GM21786 (cell line): ENCODE data around the gene ATMIN.
A peak's percentile ranks its signal among the peaks of the same experiment; 100 is the strongest.

ENCODE experiments used
- ATAC-seq: cut with Tn5 transposase; IDR thresholded peaks from one replicate; pipeline ENCODE4 v1.9.1; 2021; ENCODE audit not compliant: unreplicated experiment

Gene ATMIN

GRCh38 chr16:81005610-81006161, 30.0 kb upstream of the ATMIN start:
- ATAC-seq: no peak

- peak; percentile 23 for ATAC-seq
These were observed 29.3 kb upstream of the ATMIN start for GRCh38 chr16:81006211-81006812.

GRCh38 chr16:81006813-81007695, 28.6 kb upstream of the ATMIN start, which contains the start of the genes CENPN and CMC2:
Gene CENPN, plus strand, starts transcription at chr16:81007214. Its CDS starts 4,726 bp downstream, at chr16:81011940.
Gene CMC2, minus strand, starts transcription at chr16:81006885. Its CDS starts 9,491 bp downstream, at chr16:80997394.
- peak; percentile 82 for ATAC-seq

GRCh38 chr16:81008505-81008789, 27.2 kb upstream of the ATMIN start:
- no peak for ATAC-seq

GRCh38 chr16:81012974-81013373, 22.7 kb upstream of the ATMIN start:
- no peak for ATAC-seq

GRCh38 chr16:81014672-81015071, 21.0 kb upstream of the ATMIN start:
- ATAC-seq: no peak

- ATAC-seq: no peak
These were observed 17.1 kb upstream of the ATMIN start for GRCh38 chr16:81018496-81018895.

- ATAC-seq: no peak
These were observed 9.2 kb upstream of the ATMIN start for GRCh38 chr16:81026429-81026828.

- no peak for ATAC-seq
These were observed 5.6 kb upstream of the ATMIN start for GRCh38 chr16:81029930-81030604.

- ATAC-seq: peak; percentile 51
These were observed 521 bp downstream of the ATMIN start for GRCh38 chr16:81035975-81036750.

- no peak for ATAC-seq
These were observed 1.2 kb downstream of the ATMIN start for GRCh38 chr16:81036751-81037350.

GRCh38 chr16:81040131-81040530, 4.5 kb downstream of the ATMIN start:
- ATAC-seq: no peak

GRCh38 chr16:81040842-81041241, 5.2 kb downstream of the ATMIN start:
- no peak for ATAC-seq

- no peak for ATAC-seq
These were observed 6.1 kb downstream of the ATMIN start for GRCh38 chr16:81041696-81042095.

GRCh38 chr16:81042821-81043220, 7.2 kb downstream of the ATMIN start:
- ATAC-seq: no peak

- ATAC-seq: no peak
These were observed 18.1 kb downstream of the ATMIN start for GRCh38 chr16:81053761-81054160.

GRCh38 chr16:81060576-81061306, 25.1 kb downstream of the ATMIN start:
- no peak for ATAC-seq

- no peak for ATAC-seq
These were observed 25.6 kb downstream of the ATMIN start for GRCh38 chr16:81061307-81061640.

- ATAC-seq: no peak
These were observed 26.4 kb downstream of the ATMIN start for GRCh38 chr16:81061871-81062608.
